IPS-18a (cell line): ENCODE measurements around the gene EBF4.

Source experiments
- H3K27ac ChIP-seq: one replicate; pipeline ENCODE4 v1.5.1; 2013; ENCODE audit warnings: low read length
- H3K27me3 ChIP-seq: one replicate; pipeline ENCODE4 v1.6.1; 2013; ENCODE audit warnings: mild to moderate bottlenecking, low read length; ENCODE audit not compliant: control insufficient read depth, insufficient read depth
- H3K36me3 ChIP-seq: one replicate; pipeline ENCODE4 v1.6.1; 2013; ENCODE audit warnings: low read depth, low read length; ENCODE audit not compliant: control insufficient read depth
- H3K4me1 ChIP-seq: one replicate; pipeline ENCODE4 v1.6.1; 2013; ENCODE audit warnings: low read depth, low read length; ENCODE audit not compliant: control insufficient read depth
- H3K4me3 ChIP-seq: one replicate; pipeline ENCODE4 v1.5.1; 2013; ENCODE audit warnings: low read length
- H3K9ac ChIP-seq: one replicate; pipeline ENCODE4 v1.6.1; 2013; ENCODE audit warnings: mild to moderate bottlenecking, low read length, moderate library complexity
- H3K9me3 ChIP-seq: one replicate; pipeline ENCODE4 v1.6.1; 2013; ENCODE audit warnings: low read depth, low read length; ENCODE audit not compliant: control insufficient read depth

EBF4 gene

GRCh38 chr20:2794866-2795447, 102.4 kb downstream of the EBF4 start:
- peaks cover 48% of the 10 kb centered on the region for H3K36me3 ChIP-seq
- no peaks in the 10 kb centered on the region for H3K27me3 ChIP-seq
- H3K27ac ChIP-seq: no peak overlapping the region
- H3K9ac ChIP-seq: no peak overlapping the region
- peaks cover 7% of the 10 kb centered on the region for H3K4me1 ChIP-seq
- H3K4me3 ChIP-seq: no peak overlapping the region
- no peaks in the 10 kb centered on the region for H3K9me3 ChIP-seq

DNA sequence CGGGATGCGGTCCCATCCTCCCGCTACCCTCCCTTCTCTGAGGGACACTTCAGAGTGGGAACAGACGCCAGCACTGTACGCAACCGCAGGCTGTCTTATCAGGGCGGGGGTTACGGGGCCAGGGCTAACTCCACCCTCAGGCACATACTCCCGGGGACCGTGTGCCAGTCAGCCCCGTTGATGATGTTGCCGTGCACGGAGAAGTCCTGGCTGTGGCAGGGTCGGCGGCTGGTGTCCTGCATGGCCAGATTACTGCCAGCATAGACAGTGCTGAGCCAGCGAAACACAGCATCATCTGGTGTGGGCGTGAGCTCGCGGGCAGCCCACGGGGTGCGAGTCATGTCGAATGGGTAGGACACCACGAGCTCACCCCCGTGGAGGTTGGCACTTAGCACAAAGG, 102.9 kb downstream of the EBF4 start:
- no peaks in the 10 kb centered on the region for H3K27me3 ChIP-seq
- H3K4me3 ChIP-seq: no peak overlapping the region
- peaks cover 7% of the 10 kb centered on the region for H3K4me1 ChIP-seq
- no peak overlapping the region for H3K27ac ChIP-seq
- no peaks in the 10 kb centered on the region for H3K9me3 ChIP-seq
- no peak overlapping the region for H3K9ac ChIP-seq
- peaks cover 48% of the 10 kb centered on the region for H3K36me3 ChIP-seq

DNA sequence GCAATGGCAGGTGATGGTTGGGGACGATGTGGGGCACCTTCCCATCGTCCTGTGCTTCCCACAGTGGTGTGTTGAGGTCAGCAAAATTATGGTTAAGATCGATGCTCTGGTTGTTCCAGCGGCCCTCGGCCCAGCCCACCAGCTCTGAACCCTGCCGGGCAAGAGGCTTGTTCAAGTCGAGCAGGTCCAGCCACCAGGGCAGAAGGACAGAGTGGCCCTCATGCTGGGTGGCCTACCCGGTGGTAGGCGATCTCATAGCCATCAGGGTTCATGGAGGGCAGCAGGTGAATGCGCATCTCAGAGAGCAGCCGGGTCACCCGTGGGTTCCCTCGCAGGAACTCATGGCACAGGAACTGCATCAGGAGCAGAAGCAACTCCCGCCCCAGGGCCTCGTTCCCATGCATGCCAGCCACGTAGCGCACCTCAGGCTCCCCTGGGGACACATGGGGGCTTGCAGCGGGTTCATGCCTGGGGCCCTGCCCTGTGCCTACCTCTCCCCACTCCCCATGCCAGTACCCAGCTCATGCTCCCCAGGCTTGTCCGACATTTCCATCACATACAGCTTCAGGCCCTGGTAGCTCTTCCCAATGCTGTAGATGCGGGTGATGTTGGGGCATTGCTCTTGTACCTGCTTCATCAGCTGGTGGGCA, 103.6 kb downstream of the EBF4 start:
- Histone ChIP-seq H3K27ac (no peak overlapping the region), H3K4me1 (peaks cover 11% of the 10 kb centered on the region), H3K9me3 (no peaks in the 10 kb centered on the region), H3K4me3 (no peak overlapping the region), H3K9ac (no peak overlapping the region), H3K36me3 (peaks cover 48% of the 10 kb centered on the region), H3K27me3 (peaks cover 5% of the 10 kb centered on the region)

GRCh38 chr20:2797136-2797983, 104.8 kb downstream of the EBF4 start:
- Histone ChIP-seq H3K9me3 (no peaks in the 10 kb centered on the region), H3K4me1 (peaks cover 11% of the 10 kb centered on the region), H3K27me3 (peaks cover 18% of the 10 kb centered on the region), H3K27ac (no peak overlapping the region), H3K9ac (no peak overlapping the region), H3K36me3 (peaks cover 48% of the 10 kb centered on the region), H3K4me3 (no peak overlapping the region)

- Histone ChIP-seq H3K9ac (no peak overlapping the region), H3K27me3 (peaks cover 27% of the 10 kb centered on the region), H3K4me1 (peaks cover 11% of the 10 kb centered on the region), H3K4me3 (no peak overlapping the region), H3K27ac (no peak overlapping the region), H3K9me3 (no peaks in the 10 kb centered on the region), H3K36me3 (peaks cover 48% of the 10 kb centered on the region)
These were observed 105.7 kb downstream of the EBF4 start for GRCh38 chr20:2798095-2798805.

GRCh38 chr20:2798814-2799213, 106.2 kb downstream of the EBF4 start:
- H3K4me3 ChIP-seq: peak overlapping the region; percentile 80
- no peaks in the 10 kb centered on the region for H3K9me3 ChIP-seq
- peaks cover 44% of the 10 kb centered on the region for H3K36me3 ChIP-seq
- H3K4me1 ChIP-seq: peaks cover 11% of the 10 kb centered on the region
- H3K27me3 ChIP-seq: peaks cover 32% of the 10 kb centered on the region
- no peak overlapping the region for H3K27ac ChIP-seq
- H3K9ac ChIP-seq: peak overlapping the region; percentile 33

GRCh38 chr20:2799271-2799670, 106.7 kb downstream of the EBF4 start:
- Histone ChIP-seq H3K9ac (peak overlapping the region; percentile 33), H3K36me3 (peaks cover 41% of the 10 kb centered on the region), H3K27me3 (peaks cover 37% of the 10 kb centered on the region), H3K4me3 (peak overlapping the region; percentile 80), H3K9me3 (no peaks in the 10 kb centered on the region), H3K4me1 (peaks cover 11% of the 10 kb centered on the region), H3K27ac (no peak overlapping the region)

DNA sequence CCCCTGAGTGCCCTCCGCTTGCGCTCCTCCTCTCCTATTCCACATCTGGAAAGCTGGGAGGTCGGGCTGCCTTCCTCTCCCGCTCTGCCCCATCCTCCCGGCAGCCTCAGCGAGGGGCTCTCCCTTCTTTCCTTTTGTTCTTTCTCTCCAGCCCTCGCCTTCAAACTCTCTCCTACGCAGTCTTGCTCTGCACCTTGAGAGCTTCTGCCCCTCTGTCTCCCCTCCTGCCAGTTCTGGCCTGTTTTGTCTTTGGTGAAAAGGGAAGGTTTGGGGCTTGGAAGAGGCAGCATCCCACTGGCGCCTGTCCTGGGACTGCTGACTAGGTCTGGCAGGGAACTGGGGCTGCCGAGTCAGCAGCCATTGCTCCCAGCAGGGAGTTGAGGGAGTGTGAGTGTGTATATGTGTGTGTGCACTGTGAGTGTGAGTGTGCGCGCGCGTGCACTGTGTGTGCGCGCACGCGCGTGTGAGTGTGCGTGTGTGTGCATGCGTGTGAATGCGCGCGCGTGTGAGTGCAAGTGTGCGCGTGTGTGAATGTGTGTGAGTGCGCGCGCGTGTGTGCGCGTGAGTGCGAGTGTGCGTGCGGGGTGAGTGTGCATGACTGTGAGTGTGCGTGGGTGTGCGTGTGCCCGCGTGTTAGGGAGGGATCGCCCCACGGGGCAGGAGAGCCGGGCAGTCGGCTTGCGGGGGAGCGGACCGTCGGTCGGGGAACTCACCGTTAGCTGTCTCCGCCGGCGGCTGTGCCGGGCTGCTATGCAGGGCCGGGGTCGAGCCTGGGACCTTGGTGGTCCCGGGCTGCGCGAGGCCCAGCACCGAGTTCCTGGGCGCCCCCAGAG, 107.3 kb downstream of the EBF4 start:
- no peak overlapping the region for H3K27ac ChIP-seq
- peaks cover 11% of the 10 kb centered on the region for H3K4me1 ChIP-seq
- peak overlapping the region; percentile 80 for H3K4me3 ChIP-seq
- peaks cover 43% of the 10 kb centered on the region for H3K27me3 ChIP-seq
- H3K9ac ChIP-seq: peak overlapping the region; percentile 33
- no peaks in the 10 kb centered on the region for H3K9me3 ChIP-seq
- H3K36me3 ChIP-seq: peaks cover 35% of the 10 kb centered on the region

DNA sequence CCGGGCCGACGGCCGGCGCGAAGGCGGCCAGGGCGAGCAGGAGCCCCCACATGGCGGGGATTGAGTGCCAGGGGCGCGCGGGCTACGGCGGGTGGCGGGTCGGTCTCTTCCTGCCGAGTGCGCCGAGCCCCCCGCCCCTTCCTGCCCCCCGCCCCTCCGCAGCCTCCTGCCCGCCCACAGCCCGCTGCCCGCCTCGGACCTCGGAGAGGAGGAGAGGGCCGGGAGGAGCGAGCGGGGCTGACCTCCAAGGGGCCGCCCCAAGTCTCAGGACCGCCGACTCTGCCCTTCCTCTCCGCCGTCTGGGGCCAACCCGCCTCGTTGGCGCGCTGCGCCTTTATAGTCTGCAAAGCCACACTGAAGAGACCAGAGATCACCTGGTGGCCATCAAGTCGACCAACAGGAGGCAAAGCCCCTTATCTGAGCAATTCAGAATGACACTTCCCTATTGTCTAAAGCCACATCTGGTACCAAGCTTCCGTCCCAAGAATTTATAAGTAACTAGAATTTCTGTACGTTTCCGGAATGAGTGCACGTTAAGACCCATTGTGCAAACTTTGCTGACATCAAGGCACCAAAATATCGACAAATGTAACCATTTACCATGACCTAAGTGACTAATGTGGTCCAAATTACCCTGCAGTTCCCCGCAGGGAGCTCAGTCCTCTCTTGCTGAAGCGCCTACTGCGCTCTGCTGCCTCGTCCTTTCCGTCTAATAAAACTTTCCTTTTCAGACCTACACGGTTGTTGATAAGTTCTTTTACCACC, 108.1 kb downstream of the EBF4 start, which contains the start of gene CPXM1:
CPXM1 (minus strand) TSS at position 107 of the 765 bp plus-strand sequence; CDS start at position 52, 55 bp downstream.
- Histone ChIP-seq H3K36me3 (peaks cover 27% of the 10 kb centered on the region), H3K4me1 (peaks cover 11% of the 10 kb centered on the region), H3K27me3 (peaks cover 51% of the 10 kb centered on the region), H3K4me3 (peak within 1 kb of the TSS; percentile 80), H3K27ac (no peak within 1 kb of the TSS), H3K9ac (peak within 1 kb of the TSS; percentile 33), H3K9me3 (no peaks in the 10 kb centered on the region)

DNA sequence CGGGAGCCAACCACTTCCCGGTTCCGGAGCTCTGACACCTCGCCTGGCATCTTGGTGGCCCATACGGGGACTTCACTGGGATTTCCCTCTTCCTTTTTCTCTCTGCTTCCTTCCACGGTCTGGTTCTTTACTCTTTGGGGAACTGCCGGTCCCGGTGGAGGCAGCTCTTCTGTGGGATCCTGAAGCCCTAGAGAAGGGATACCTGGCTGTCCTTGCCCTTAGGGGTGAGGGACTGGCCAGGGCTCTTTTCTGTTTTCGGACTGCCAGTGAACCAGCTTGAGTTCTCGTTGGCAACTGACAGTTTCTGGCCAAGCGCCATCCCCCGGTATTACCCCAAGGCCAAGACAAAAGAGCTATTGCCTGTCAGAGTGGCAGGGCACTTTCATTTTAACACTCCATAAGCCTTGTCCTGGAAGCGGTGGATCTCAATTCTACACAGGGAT, 108.7 kb downstream of the EBF4 start:
- peaks cover 57% of the 10 kb centered on the region for H3K27me3 ChIP-seq
- H3K4me1 ChIP-seq: peaks cover 16% of the 10 kb centered on the region
- no peaks in the 10 kb centered on the region for H3K9me3 ChIP-seq
- H3K36me3 ChIP-seq: peaks cover 21% of the 10 kb centered on the region
- H3K4me3 ChIP-seq: peak overlapping the region; percentile 80
- H3K9ac ChIP-seq: no peak overlapping the region
- no peak overlapping the region for H3K27ac ChIP-seq
